WTC11 (cell line): Measurements from ENCODE around the gene CLEC2B. TPM values are rescaled to one million over a fixed set of nuclear protein-coding genes. Genes with fewer than 3 reads are reported as not detected.

Experiments
- ATAC-seq: fragments of 200-7000 bp; cut with Tn5 transposase; 2 replicates; pipeline ENCODE4 v1.10.0; 2021; ENCODE audit warnings: mild to moderate bottlenecking, moderate library complexity
- CTCF ChIA-PET: fragments of 300-600 bp; sonication (Branson Sonifier 250); formaldehyde crosslinking; loops from one replicate; lab custom pipeline; 2021; ENCODE audit warnings: antibody characterized with exemption; lab: Charles Lee
- POLR2A ChIA-PET: fragments of 350-600 bp; sonication (Branson Sonifier 250); formaldehyde crosslinking; loops from one replicate; lab custom pipeline; 2021; ENCODE audit warnings: antibody characterized with exemption; lab: Charles Lee
- DNase-seq: peaks from one replicate; pipeline ENCODE4 v3.0.0; 2021; ENCODE audit warnings: low spot score
- H3K27ac Mint-ChIP-seq: 2 replicates; pipeline ENCODE4 v1.8.0; 2021; ENCODE audit warnings: mixed read lengths
- H3K27me3 Mint-ChIP-seq: 2 replicates; pipeline ENCODE4 v1.8.0; 2021; ENCODE audit warnings: low read depth, mild to moderate bottlenecking, moderate library complexity, mixed read lengths
- H3K36me3 Mint-ChIP-seq: 2 replicates; pipeline ENCODE4 v1.8.0; 2021; ENCODE audit warnings: mixed read lengths
- H3K4me1 Mint-ChIP-seq: 2 replicates; pipeline ENCODE4 v1.8.0; 2022; ENCODE audit warnings: mixed read lengths
- H3K4me3 Mint-ChIP-seq: 2 replicates; pipeline ENCODE4 v1.8.0; 2021; ENCODE audit warnings: mild to moderate bottlenecking, moderate library complexity, mixed read lengths
- H3K9me3 Mint-ChIP-seq: 2 replicates; pipeline ENCODE4 v1.8.0; 2021; ENCODE audit warnings: mixed read lengths
- CREM ChIP-seq: sonication (generic); formaldehyde crosslinking; IDR thresholded peaks from 2 replicates; pipeline ENCODE4 v1.8.1; 2022; ENCODE audit warnings: mild to moderate bottlenecking, missing genetic modification reagents, moderate library complexity
- GABPB1 ChIP-seq: sonication (generic); formaldehyde crosslinking; IDR thresholded peaks from 2 replicates; pipeline ENCODE4 v1.8.1; 2023; ENCODE audit warnings: mild to moderate bottlenecking, missing genetic modification reagents
- NR2C2 ChIP-seq: sonication (generic); formaldehyde crosslinking; IDR thresholded peaks from 2 replicates; pipeline ENCODE4 v1.8.0; 2022; ENCODE audit warnings: mild to moderate bottlenecking, missing genetic modification reagents
- NR3C1 ChIP-seq: sonication (generic); formaldehyde crosslinking; conservative IDR thresholded peaks from 2 replicates; pipeline ENCODE4 v1.8.1; 2023; ENCODE audit warnings: low read depth, mild to moderate bottlenecking, missing genetic modification reagents
- SMAD3 ChIP-seq: sonication (generic); formaldehyde crosslinking; IDR thresholded peaks from 2 replicates; pipeline ENCODE4 v1.8.0; 2022; ENCODE audit warnings: missing genetic modification reagents, mild to moderate bottlenecking, borderline replicate concordance
- SOX15 ChIP-seq: fragments of 250-450 bp; sonication (Bioruptor Pico); IDR thresholded peaks from 2 replicates; pipeline ENCODE4 v1.9.0; 2021; ENCODE audit warnings: mild to moderate bottlenecking
- TCF7 ChIP-seq: sonication (generic); formaldehyde crosslinking; IDR thresholded peaks from 2 replicates; pipeline ENCODE4 v1.8.0; 2022; ENCODE audit warnings: mild to moderate bottlenecking, low read depth, missing genetic modification reagents, moderate library complexity
- TP53 ChIP-seq: sonication (generic); formaldehyde crosslinking; IDR thresholded peaks from 2 replicates; pipeline ENCODE4 v1.8.1; 2023; ENCODE audit warnings: mild to moderate bottlenecking, missing genetic modification reagents
- ZBTB21 ChIP-seq: sonication (generic); formaldehyde crosslinking; IDR thresholded peaks from 2 replicates; pipeline ENCODE4 v1.8.1; 2023; ENCODE audit warnings: mild to moderate bottlenecking, missing genetic modification reagents, borderline replicate concordance
- ZNF138 ChIP-seq: sonication (generic); formaldehyde crosslinking; conservative IDR thresholded peaks from 2 replicates; pipeline ENCODE4 v1.8.1; 2022; ENCODE audit warnings: mild to moderate bottlenecking, moderate library complexity, missing genetic modification reagents
- ZNF416 ChIP-seq: fragments of 250-450 bp; sonication (Bioruptor Pico); IDR thresholded peaks from 2 replicates; pipeline ENCODE4 v1.9.0; 2021; ENCODE audit warnings: mild to moderate bottlenecking, inconsistent platforms
- ZNF423 ChIP-seq: fragments of 250-450 bp; sonication (Bioruptor Pico); IDR thresholded peaks from 2 replicates; pipeline ENCODE4 v2.1.2; 2022; ENCODE audit warnings: mild to moderate bottlenecking, moderate library complexity
- total RNA-seq: library from RNA; stranded (reverse); gene quantifications from 3 replicates; pipeline ENCODE4 v1.2.3, GENCODE V29; 2021
- TF ChIP-seq, protein P1 (sequence below): sonication (generic); formaldehyde crosslinking; IDR thresholded peaks from 2 replicates; pipeline ENCODE4 v1.8.1; 2022; ENCODE audit warnings: mild to moderate bottlenecking, missing genetic modification reagents, moderate library complexity, borderline replicate concordance
- TF ChIP-seq, protein P2 (sequence below): sonication (generic); formaldehyde crosslinking; IDR thresholded peaks from 2 replicates; pipeline ENCODE4 v1.8.0; 2022; ENCODE audit warnings: mild to moderate bottlenecking, missing genetic modification reagents
- TF ChIP-seq, protein P3 (sequence below): sonication (generic); formaldehyde crosslinking; IDR thresholded peaks from 2 replicates; pipeline ENCODE4 v1.8.0; 2022; ENCODE audit warnings: mild to moderate bottlenecking, missing genetic modification reagents
- TF ChIP-seq, protein P4 (sequence below): sonication (generic); formaldehyde crosslinking; IDR thresholded peaks from 2 replicates; pipeline ENCODE4 v1.8.0; 2023; ENCODE audit warnings: missing genetic modification reagents
- TF ChIP-seq, protein P5 (sequence below): sonication (generic); formaldehyde crosslinking; conservative IDR thresholded peaks from 2 replicates; pipeline ENCODE4 v1.8.1; 2022; ENCODE audit warnings: mild to moderate bottlenecking, missing genetic modification reagents
- TF ChIP-seq, protein P6 (sequence below): fragments of 250-450 bp; sonication (Bioruptor Pico); IDR thresholded peaks from 2 replicates; pipeline ENCODE4 v2.1.2; 2022; ENCODE audit warnings: mild to moderate bottlenecking, moderate library complexity
- TF ChIP-seq, protein P7 (sequence below): fragments of 250-450 bp; sonication (Bioruptor Pico); IDR thresholded peaks from 2 replicates; pipeline ENCODE4 v1.8.0; 2021; ENCODE audit warnings: mild to moderate bottlenecking
- TF ChIP-seq, protein P8 (sequence below): sonication (generic); formaldehyde crosslinking; IDR thresholded peaks from 2 replicates; pipeline ENCODE4 v1.8.1; 2023; ENCODE audit warnings: mild to moderate bottlenecking, missing genetic modification reagents, moderate library complexity
- TF ChIP-seq, protein P9 (sequence below): fragments of 250-450 bp; sonication (Bioruptor Pico); IDR thresholded peaks from 2 replicates; pipeline ENCODE4 v1.9.0; 2021; ENCODE audit warnings: moderate library complexity, mild to moderate bottlenecking, inconsistent platforms, borderline replicate concordance
- TF ChIP-seq, protein P10 (sequence below): fragments of 250-450 bp; sonication (Bioruptor Pico); IDR thresholded peaks from 2 replicates; pipeline ENCODE4 v1.9.0; 2021; ENCODE audit warnings: mild to moderate bottlenecking, borderline replicate concordance

Gene CLEC2B
- total RNA-seq, 1 experiment from 2014 or later, result 0.20 TPM

DNA sequence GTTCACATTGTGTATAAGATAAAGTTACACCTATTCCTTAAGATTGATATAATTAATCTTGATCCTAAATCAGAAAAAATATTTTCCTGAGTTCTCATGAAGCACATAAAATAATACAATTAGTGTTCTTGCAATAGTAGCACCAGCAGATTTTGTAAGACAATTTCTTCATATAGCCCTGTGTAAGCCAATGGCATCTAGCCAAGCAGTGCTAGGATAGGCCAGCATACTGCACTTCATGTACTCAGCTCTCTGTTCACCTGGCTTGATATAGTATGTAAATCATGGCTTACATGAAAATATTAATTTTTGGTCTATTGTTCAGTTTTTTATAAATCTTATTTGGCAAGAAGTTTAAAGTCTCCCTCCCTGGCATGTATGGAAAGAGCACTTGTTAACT, 14.0 kb upstream of the CLEC2B start (continued):
- TF ChIP-seq, protein P1, sequence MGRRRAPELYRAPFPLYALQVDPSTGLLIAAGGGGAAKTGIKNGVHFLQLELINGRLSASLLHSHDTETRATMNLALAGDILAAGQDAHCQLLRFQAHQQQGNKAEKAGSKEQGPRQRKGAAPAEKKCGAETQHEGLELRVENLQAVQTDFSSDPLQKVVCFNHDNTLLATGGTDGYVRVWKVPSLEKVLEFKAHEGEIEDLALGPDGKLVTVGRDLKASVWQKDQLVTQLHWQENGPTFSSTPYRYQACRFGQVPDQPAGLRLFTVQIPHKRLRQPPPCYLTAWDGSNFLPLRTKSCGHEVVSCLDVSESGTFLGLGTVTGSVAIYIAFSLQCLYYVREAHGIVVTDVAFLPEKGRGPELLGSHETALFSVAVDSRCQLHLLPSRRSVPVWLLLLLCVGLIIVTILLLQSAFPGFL (CRISPR knock-in tag), result no peak
- TF ChIP-seq, protein P2, sequence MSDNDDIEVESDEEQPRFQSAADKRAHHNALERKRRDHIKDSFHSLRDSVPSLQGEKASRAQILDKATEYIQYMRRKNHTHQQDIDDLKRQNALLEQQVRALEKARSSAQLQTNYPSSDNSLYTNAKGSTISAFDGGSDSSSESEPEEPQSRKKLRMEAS (CRISPR knock-in tag), result no peak
- TF ChIP-seq SMAD3 (CRISPR knock-in tag) (no peak), ZNF416 (CRISPR knock-in tag) (no peak), ZNF138 (CRISPR knock-in tag) (no peak), CREM (CRISPR knock-in tag) (no peak), NR3C1 (no peak)
- TF ChIP-seq, protein P3, sequence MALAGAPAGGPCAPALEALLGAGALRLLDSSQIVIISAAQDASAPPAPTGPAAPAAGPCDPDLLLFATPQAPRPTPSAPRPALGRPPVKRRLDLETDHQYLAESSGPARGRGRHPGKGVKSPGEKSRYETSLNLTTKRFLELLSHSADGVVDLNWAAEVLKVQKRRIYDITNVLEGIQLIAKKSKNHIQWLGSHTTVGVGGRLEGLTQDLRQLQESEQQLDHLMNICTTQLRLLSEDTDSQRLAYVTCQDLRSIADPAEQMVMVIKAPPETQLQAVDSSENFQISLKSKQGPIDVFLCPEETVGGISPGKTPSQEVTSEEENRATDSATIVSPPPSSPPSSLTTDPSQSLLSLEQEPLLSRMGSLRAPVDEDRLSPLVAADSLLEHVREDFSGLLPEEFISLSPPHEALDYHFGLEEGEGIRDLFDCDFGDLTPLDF (CRISPR knock-in tag), result no peak
- TF ChIP-seq, protein P4, sequence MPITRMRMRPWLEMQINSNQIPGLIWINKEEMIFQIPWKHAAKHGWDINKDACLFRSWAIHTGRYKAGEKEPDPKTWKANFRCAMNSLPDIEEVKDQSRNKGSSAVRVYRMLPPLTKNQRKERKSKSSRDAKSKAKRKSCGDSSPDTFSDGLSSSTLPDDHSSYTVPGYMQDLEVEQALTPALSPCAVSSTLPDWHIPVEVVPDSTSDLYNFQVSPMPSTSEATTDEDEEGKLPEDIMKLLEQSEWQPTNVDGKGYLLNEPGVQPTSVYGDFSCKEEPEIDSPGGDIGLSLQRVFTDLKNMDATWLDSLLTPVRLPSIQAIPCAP (CRISPR knock-in tag), result no peak
- TF ChIP-seq, protein P5, sequence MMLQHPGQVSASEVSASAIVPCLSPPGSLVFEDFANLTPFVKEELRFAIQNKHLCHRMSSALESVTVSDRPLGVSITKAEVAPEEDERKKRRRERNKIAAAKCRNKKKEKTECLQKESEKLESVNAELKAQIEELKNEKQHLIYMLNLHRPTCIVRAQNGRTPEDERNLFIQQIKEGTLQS, result no peak
- TF ChIP-seq, protein P6, sequence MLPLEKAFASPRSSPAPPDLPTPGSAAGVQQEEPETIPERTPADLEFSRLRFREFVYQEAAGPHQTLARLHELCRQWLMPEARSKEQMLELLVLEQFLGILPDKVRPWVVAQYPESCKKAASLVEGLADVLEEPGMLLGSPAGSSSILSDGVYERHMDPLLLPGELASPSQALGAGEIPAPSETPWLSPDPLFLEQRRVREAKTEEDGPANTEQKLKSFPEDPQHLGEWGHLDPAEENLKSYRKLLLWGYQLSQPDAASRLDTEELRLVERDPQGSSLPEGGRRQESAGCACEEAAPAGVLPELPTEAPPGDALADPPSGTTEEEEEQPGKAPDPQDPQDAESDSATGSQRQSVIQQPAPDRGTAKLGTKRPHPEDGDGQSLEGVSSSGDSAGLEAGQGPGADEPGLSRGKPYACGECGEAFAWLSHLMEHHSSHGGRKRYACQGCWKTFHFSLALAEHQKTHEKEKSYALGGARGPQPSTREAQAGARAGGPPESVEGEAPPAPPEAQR (CRISPR knock-in tag), result no peak
- TF ChIP-seq, protein P7, sequence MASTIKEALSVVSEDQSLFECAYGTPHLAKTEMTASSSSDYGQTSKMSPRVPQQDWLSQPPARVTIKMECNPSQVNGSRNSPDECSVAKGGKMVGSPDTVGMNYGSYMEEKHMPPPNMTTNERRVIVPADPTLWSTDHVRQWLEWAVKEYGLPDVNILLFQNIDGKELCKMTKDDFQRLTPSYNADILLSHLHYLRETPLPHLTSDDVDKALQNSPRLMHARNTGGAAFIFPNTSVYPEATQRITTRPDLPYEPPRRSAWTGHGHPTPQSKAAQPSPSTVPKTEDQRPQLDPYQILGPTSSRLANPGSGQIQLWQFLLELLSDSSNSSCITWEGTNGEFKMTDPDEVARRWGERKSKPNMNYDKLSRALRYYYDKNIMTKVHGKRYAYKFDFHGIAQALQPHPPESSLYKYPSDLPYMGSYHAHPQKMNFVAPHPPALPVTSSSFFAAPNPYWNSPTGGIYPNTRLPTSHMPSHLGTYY (CRISPR knock-in tag), result no peak
- TF ChIP-seq, protein P8, sequence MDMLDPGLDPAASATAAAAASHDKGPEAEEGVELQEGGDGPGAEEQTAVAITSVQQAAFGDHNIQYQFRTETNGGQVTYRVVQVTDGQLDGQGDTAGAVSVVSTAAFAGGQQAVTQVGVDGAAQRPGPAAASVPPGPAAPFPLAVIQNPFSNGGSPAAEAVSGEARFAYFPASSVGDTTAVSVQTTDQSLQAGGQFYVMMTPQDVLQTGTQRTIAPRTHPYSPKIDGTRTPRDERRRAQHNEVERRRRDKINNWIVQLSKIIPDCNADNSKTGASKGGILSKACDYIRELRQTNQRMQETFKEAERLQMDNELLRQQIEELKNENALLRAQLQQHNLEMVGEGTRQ (CRISPR knock-in tag), result no peak
- TF ChIP-seq, protein P9, sequence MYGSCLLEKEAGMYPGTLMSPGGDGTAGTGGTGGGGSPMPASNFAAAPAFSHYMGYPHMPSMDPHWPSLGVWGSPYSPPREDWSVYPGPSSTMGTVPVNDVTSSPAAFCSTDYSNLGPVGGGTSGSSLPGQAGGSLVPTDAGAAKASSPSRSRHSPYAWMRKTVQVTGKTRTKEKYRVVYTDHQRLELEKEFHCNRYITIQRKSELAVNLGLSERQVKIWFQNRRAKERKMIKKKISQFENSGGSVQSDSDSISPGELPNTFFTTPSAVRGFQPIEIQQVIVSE (CRISPR knock-in tag), result no peak
- TF ChIP-seq, all 79 proteins: peak for 0

DNA sequence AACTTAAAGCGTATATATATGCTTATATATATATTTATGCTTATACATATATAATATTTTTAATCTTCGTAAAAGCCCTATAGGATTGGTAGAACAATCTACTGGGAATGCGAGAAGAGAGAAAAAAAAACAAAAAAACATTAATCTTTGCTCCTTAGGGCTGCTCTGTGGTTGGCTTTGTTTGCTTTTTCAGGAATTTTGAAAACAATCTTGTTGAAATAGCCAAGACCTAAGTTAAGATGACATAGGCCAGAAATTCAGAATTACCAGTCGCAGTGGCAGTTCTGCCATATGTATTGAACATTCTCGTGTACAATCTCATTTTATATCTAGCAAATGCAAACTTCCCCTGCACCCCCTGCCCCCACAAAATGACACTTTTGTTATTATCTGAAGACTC, 12.8 kb upstream of the CLEC2B start:
- H3K9me3 Mint-ChIP-seq, result no peaks in the 10 kb centered on the region
- TF ChIP-seq ZBTB21 (CRISPR knock-in tag) (no peak), GABPB1 (CRISPR knock-in tag) (no peak), SOX15 (CRISPR knock-in tag) (no peak), TP53 (CRISPR knock-in tag) (no peak), NR2C2 (CRISPR knock-in tag) (no peak), TCF7 (CRISPR knock-in tag) (no peak), ZNF423 (no peak)
- TF ChIP-seq, protein P10, sequence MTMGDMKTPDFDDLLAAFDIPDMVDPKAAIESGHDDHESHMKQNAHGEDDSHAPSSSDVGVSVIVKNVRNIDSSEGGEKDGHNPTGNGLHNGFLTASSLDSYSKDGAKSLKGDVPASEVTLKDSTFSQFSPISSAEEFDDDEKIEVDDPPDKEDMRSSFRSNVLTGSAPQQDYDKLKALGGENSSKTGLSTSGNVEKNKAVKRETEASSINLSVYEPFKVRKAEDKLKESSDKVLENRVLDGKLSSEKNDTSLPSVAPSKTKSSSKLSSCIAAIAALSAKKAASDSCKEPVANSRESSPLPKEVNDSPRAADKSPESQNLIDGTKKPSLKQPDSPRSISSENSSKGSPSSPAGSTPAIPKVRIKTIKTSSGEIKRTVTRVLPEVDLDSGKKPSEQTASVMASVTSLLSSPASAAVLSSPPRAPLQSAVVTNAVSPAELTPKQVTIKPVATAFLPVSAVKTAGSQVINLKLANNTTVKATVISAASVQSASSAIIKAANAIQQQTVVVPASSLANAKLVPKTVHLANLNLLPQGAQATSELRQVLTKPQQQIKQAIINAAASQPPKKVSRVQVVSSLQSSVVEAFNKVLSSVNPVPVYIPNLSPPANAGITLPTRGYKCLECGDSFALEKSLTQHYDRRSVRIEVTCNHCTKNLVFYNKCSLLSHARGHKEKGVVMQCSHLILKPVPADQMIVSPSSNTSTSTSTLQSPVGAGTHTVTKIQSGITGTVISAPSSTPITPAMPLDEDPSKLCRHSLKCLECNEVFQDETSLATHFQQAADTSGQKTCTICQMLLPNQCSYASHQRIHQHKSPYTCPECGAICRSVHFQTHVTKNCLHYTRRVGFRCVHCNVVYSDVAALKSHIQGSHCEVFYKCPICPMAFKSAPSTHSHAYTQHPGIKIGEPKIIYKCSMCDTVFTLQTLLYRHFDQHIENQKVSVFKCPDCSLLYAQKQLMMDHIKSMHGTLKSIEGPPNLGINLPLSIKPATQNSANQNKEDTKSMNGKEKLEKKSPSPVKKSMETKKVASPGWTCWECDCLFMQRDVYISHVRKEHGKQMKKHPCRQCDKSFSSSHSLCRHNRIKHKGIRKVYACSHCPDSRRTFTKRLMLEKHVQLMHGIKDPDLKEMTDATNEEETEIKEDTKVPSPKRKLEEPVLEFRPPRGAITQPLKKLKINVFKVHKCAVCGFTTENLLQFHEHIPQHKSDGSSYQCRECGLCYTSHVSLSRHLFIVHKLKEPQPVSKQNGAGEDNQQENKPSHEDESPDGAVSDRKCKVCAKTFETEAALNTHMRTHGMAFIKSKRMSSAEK (CRISPR knock-in tag), result no peak

More for the DNA sequence above, 12.8 kb upstream of the CLEC2B start:
- no peaks in the 10 kb centered on the region; the same call in 1 of the 2 replicates for H3K27me3 Mint-ChIP-seq
- H3K36me3 Mint-ChIP-seq, result no peaks in the 10 kb centered on the region
- DNase-seq (no peak), ATAC-seq (no peak)
- no peak overlapping the region for H3K4me3 Mint-ChIP-seq
- peaks cover 15% of the 10 kb centered on the region for H3K4me1 Mint-ChIP-seq
- CTCF ChIA-PET, result no interaction called here
- no peak overlapping the region for H3K27ac Mint-ChIP-seq
- POLR2A ChIA-PET, result no interaction called here
